ENCODE measurements around the gene INTS7. TPM values are rescaled to one million over a fixed set of nuclear protein-coding genes. Genes with fewer than 3 reads are reported as not detected.

The INTS7 gene
- total and polyA plus RNA-seq, 2 of the 4 experiments (the other 2 are of a cell fraction) = 8.3 to 24.9 TPM

GRCh38 chr1:211948377-211948776, 87.0 kb downstream of the INTS7 start:
- H3K79me1 ChIP-seq (ENCODE audit: low read depth in 1 of 2, low read length in 2 of 2) = no peaks in the 10 kb centered on the region
- H2BK120ac ChIP-seq (ENCODE audit: low read depth, low read length) = no peak overlapping the region
- ChIA-PET POLR2A (ENCODE audit: unreplicated experiment) (no interaction called here), CTCF (no interaction called here)
- in situ Hi-C loops (cut with MboI; ENCODE audit: low sequenced_read_pairs) (no loop called here), dilution Hi-C loops (cut with HindIII; ENCODE audit: low sequenced_read_pairs, unreplicated experiment) (no loop called here), intact Hi-C loops (cut with micrococcal nuclease) (no loop called here)
- no peak overlapping the region for H3K23ac ChIP-seq (ENCODE audit: low read depth, low read length)
- H2AFZ ChIP-seq (replicated peaks; ENCODE audit: low read length, poor library complexity) = no peak overlapping the region
- no peaks in the 10 kb centered on the region for H3K9me3 ChIP-seq (ENCODE audit: control insufficient read depth, insufficient read depth, low read length)
- no peaks in the 10 kb centered on the region for H3K27me3 ChIP-seq (ENCODE audit: control insufficient read depth, insufficient read depth, low read length)
- H4K8ac ChIP-seq (ENCODE audit: low read depth in 2 of 2, low read length in 2 of 2) = no peak overlapping the region
- no peak for DNase-seq
- 100% methylated on average over 1 of the region's 5 CpGs; no CpG with 5 or more reads in 1 of the 2 experiments for WGBS, 2 experiments (ENCODE audit: extremely low coverage in 2 of 2, insufficient read length in 1 of 2)
- H3K9me1 ChIP-seq (ENCODE audit: insufficient read depth, low read length) = no peaks in the 10 kb centered on the region
- H3K27ac ChIP-seq (ENCODE audit: insufficient read depth, low read length) = no peak overlapping the region
- H2AK9ac ChIP-seq (replicated peaks; ENCODE audit: low read depth, low read length, poor library complexity) = no peak overlapping the region
- no peak overlapping the region for H2AK5ac ChIP-seq (ENCODE audit: low read depth, low read length)
- no peak for TF ChIP-seq USF2 (IDR thresholded peaks at IDR 0.05; ENCODE audit: low read depth, low read length)
- TF ChIP-seq NFE2L2 (IDR thresholded peaks at IDR 0.05; ENCODE audit: low read depth, low read length) = no peak
- BruUV-seq (replicated peaks) = no TSS peak
- H3K14ac ChIP-seq (replicated peaks; ENCODE audit: low read depth, low read length) = no peak overlapping the region
- H3K4ac ChIP-seq (ENCODE audit: low read depth, low read length) = no peak overlapping the region
- no peak overlapping the region for H3K56ac ChIP-seq (ENCODE audit: extremely low read depth, insufficient read depth, low read length)
- H3K4me1 ChIP-seq (ENCODE audit: control insufficient read depth, insufficient read depth, low read length) = peaks cover 2% of the 10 kb centered on the region
- no peak for ATAC-seq (ENCODE audit: low read depth)
- no peak overlapping the region for H2BK15ac ChIP-seq (ENCODE audit: low read depth, low read length)
- H4K5ac ChIP-seq (ENCODE audit: low read depth, low read length) = no peak overlapping the region
- no peak overlapping the region for H4K91ac ChIP-seq (ENCODE audit: insufficient read depth, low read depth, low read length)
- peaks cover 1% of the 10 kb centered on the region; the same call in 1 of the 2 replicates for H3K36me3 ChIP-seq (ENCODE audit: control insufficient read depth, insufficient read depth, low read length)
- no peak overlapping the region for H3K18ac ChIP-seq (ENCODE audit: low read depth, low read length)
- no peaks in the 10 kb centered on the region for H4K20me1 ChIP-seq (ENCODE audit: insufficient read depth, low read length)
- no peak overlapping the region for H3K9ac ChIP-seq (ENCODE audit: low read depth, low read length)
- H3K4me3 ChIP-seq (ENCODE audit: insufficient read depth, low read depth, low read length) = no peak overlapping the region
- no peak overlapping the region for H2BK5ac ChIP-seq (ENCODE audit: low read depth, low read length, poor library complexity, severe bottlenecking)
- H3K4me2 ChIP-seq (ENCODE audit: low read depth, low read length) = no peak overlapping the region
- no peak overlapping the region for H2BK20ac ChIP-seq (ENCODE audit: low read depth, low read length)

Measured in IMR-90 (cell line).